Osteoblast (primary cell): ENCODE results near the gene CCBE1. TPM values are rescaled to one million over a fixed set of nuclear protein-coding genes. Genes with fewer than 3 reads are reported as not detected.
"Not testable (repeated sequence)": the region's sequence is repeated elsewhere in the genome, so short reads cannot be mapped to it uniquely, and the experiment has no call there.

ENCODE experiments used
- DNase-seq: peaks from one replicate; pipeline ENCODE4 v3.0.0; 2011; ENCODE audit warnings: low spot score, mixed read lengths; ENCODE audit not compliant: insufficient read length; ENCODE audit errors: missing footprints
- H2AFZ ChIP-seq: 2 replicates; pipeline ENCODE4 v1.6.0; 2011; ENCODE audit warnings: mild to moderate bottlenecking, low read length
- H3K27ac ChIP-seq: 2 replicates; pipeline ENCODE4 v1.5.1; 2011; ENCODE audit warnings: mild to moderate bottlenecking, low read depth, low read length, moderate library complexity
- H3K27me3 ChIP-seq: 2 replicates; pipeline ENCODE4 v1.6.0; 2012; ENCODE audit warnings: mild to moderate bottlenecking, control low read depth, inconsistent platforms, low read length, moderate library complexity; ENCODE audit not compliant: insufficient read depth
- H3K36me3 ChIP-seq: 2 replicates; pipeline ENCODE4 v1.5.1; 2011; ENCODE audit warnings: mild to moderate bottlenecking, low read length, control low read depth, moderate library complexity; ENCODE audit not compliant: insufficient read depth
- H3K4me1 ChIP-seq: 2 replicates; pipeline ENCODE4 v1.5.1; 2011; ENCODE audit warnings: mild to moderate bottlenecking, low read length, control low read depth, moderate library complexity; ENCODE audit not compliant: insufficient read depth
- H3K4me2 ChIP-seq: 2 replicates; pipeline ENCODE4 v1.6.0; 2011; ENCODE audit warnings: mild to moderate bottlenecking, low read length; ENCODE audit not compliant: insufficient read depth
- H3K4me3 ChIP-seq: fragments of 200-600 bp; sonication (generic); 3 replicates; pipeline ENCODE4 v1.5.1; 2012; ENCODE audit warnings: mild to moderate bottlenecking, low read length, inconsistent platforms; ENCODE audit not compliant: insufficient read depth
- H3K79me2 ChIP-seq: 2 replicates; pipeline ENCODE4 v1.6.0; 2012; ENCODE audit warnings: mild to moderate bottlenecking, low read length, control low read depth, inconsistent platforms; ENCODE audit not compliant: insufficient read depth
- H3K9me3 ChIP-seq: 2 replicates; pipeline ENCODE4 v1.5.1; 2011; ENCODE audit warnings: low read depth, low read length, control low read depth
- H4K20me1 ChIP-seq: 2 replicates; pipeline ENCODE4 v1.6.0; 2012; ENCODE audit warnings: mild to moderate bottlenecking, low read length, control low read depth; ENCODE audit not compliant: insufficient read depth
- total RNA-seq: library from RNA; depleted of rRNA; stranded (reverse); fragments of >200 nt; gene quantifications from 2 replicates; pipeline ENCODE4 v1.2.3, GENCODE V29; 2012
- TF ChIP-seq, protein P1 (sequence below): IDR thresholded peaks from 2 replicates; pipeline ENCODE4 v1.5.1; 2011; ENCODE audit warnings: mild to moderate bottlenecking, low read depth, low read length, moderate library complexity; ENCODE audit errors: extremely low read depth

CCBE1 gene
- total RNA-seq, 1 donor = 51.4 TPM

DNA sequence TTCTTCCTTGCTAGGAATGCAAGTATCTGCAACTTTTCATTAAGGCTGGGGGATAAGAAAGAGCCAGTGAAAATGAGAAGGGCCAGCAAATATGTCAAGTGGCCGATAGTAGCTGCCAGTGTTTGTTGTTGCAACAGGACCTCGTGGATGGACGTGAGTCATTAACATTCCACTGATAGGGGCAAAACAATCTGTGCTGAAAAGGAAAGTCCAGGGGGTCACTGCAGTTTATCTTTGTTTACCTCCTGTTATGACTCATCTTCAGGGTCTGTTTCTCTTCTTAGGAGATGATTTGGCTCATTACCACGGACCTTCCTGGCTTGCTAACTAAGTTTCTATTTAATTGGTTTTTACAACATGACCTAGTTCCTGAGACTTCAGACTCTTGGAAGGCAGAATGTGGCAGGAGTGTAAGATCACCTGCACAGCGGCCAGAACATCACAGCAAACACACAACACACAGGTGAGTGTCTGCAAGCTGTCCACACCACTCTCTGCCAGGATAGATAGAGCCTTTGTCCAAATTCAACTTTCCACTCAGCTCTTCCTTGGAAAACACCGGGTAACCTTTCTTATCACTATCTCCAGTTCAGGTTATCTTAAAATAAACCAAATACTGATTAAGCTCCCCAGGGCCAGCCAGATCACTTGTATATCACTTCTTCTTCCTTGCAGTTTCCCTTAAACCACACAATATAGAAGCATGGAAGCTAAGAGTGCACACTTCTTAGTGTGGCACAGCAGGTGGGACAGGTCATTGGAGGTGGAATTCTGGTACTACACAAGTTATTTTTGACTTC is 180.7 kb downstream of the CCBE1 start:
- no peak overlapping the region for H2AFZ ChIP-seq
- peaks cover 32% of the 10 kb centered on the region for H3K4me1 ChIP-seq
- H3K4me3 ChIP-seq = no peak overlapping the region
- H3K27me3 ChIP-seq = no peaks in the 10 kb centered on the region
- H3K4me2 ChIP-seq = peak overlapping the region; percentile 27
- H3K79me2 ChIP-seq = peaks cover 37% of the 10 kb centered on the region
- no peak overlapping the region for H3K27ac ChIP-seq
- no peaks in the 10 kb centered on the region for H3K36me3 ChIP-seq
- H3K9me3 ChIP-seq = no peaks in the 10 kb centered on the region
- peak; percentile 68 for DNase-seq
- TF ChIP-seq, protein P1, sequence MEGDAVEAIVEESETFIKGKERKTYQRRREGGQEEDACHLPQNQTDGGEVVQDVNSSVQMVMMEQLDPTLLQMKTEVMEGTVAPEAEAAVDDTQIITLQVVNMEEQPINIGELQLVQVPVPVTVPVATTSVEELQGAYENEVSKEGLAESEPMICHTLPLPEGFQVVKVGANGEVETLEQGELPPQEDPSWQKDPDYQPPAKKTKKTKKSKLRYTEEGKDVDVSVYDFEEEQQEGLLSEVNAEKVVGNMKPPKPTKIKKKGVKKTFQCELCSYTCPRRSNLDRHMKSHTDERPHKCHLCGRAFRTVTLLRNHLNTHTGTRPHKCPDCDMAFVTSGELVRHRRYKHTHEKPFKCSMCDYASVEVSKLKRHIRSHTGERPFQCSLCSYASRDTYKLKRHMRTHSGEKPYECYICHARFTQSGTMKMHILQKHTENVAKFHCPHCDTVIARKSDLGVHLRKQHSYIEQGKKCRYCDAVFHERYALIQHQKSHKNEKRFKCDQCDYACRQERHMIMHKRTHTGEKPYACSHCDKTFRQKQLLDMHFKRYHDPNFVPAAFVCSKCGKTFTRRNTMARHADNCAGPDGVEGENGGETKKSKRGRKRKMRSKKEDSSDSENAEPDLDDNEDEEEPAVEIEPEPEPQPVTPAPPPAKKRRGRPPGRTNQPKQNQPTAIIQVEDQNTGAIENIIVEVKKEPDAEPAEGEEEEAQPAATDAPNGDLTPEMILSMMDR = no peak
- peaks cover 52% of the 10 kb centered on the region for H4K20me1 ChIP-seq

DNA sequence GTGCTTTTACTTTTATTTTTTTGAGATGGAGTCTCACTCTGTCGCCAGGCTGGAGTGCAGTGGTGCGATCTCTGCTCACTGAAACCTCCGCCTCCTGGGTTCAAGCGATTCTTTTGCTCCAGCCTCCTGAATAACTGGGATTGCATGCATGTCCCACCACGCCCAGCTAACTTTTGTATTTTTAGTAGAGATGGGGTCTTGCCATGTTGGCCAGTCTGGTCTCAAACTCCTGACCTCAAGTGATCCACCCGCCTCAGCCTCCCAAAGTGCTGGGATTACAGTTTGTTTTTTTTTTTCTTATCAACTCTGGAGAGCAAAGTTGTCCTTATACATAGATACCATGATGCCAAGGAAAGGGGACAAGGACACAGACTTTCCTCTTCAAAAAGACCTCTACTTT is 181.3 kb downstream of the CCBE1 start:
- not testable (repeated sequence) for H3K9me3 ChIP-seq, H3K36me3 ChIP-seq, H3K27ac ChIP-seq, H2AFZ ChIP-seq, DNase-seq, H3K27me3 ChIP-seq, H3K4me3 ChIP-seq
- peak overlapping the region; percentile 27 for H3K4me2 ChIP-seq
- H3K4me1 ChIP-seq = peaks cover 32% of the 10 kb centered on the region
- peaks cover 52% of the 10 kb centered on the region for H4K20me1 ChIP-seq
- peaks cover 42% of the 10 kb centered on the region for H3K79me2 ChIP-seq

DNA sequence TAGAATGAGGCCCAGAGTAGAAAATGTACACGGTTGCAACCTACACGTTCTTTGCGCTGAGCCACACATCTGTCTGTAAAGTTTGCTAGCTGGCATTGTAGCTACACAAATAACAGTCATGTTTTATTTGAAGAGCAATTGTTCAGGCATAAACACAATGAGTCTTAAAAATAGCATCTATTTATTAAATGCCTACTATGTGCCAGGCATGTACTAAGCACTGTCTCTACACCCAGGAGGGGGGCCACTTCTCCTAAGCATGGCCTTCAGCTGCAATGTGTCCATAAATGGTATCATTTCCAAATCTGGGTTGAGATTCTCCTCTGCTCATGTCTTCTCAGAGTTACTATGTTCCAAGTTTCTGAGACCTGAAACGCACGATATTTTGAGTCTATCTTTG is 182.1 kb downstream of the CCBE1 start:
- peaks cover 32% of the 10 kb centered on the region for H3K4me1 ChIP-seq
- peak overlapping the region; percentile 31 for H3K27ac ChIP-seq
- H3K27me3 ChIP-seq = no peaks in the 10 kb centered on the region
- TF ChIP-seq, protein P1 = no peak
- no peak for DNase-seq
- H3K9me3 ChIP-seq = no peaks in the 10 kb centered on the region
- peaks cover 48% of the 10 kb centered on the region for H4K20me1 ChIP-seq
- H3K79me2 ChIP-seq = peaks cover 47% of the 10 kb centered on the region
- H3K36me3 ChIP-seq = no peaks in the 10 kb centered on the region
- H3K4me3 ChIP-seq = no peak overlapping the region
- peak overlapping the region; percentile 63 for H3K4me2 ChIP-seq
- H2AFZ ChIP-seq = no peak overlapping the region

DNA sequence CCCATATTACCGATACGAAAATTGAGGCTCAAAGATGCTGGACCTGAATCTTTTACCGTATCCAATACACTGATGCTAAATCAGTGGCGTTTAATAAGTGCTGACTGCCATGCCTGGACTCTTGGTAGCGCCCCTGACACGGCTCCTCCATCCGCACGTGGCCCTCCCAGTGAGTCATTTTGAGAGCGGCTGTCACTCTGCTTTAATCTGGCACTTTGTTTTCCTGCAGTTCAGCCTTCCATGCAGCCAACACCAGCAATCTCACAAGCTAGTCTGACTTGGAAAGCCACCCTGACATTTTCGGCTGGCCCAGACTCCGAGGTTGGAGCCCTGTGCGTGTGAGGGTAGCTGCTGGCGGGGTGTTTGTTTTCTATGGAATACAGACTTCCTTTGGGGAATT is 183.0 kb downstream of the CCBE1 start:
- TF ChIP-seq, protein P1 = no peak
- Histone ChIP-seq H2AFZ (no peak overlapping the region), H3K27me3 (no peaks in the 10 kb centered on the region), H3K4me1 (peaks cover 32% of the 10 kb centered on the region), H3K4me3 (peak overlapping the region; percentile 2), H3K27ac (peak overlapping the region; percentile 31), H3K4me2 (peak overlapping the region; percentile 63), H3K36me3 (no peaks in the 10 kb centered on the region), H3K79me2 (peaks cover 55% of the 10 kb centered on the region), H3K9me3 (no peaks in the 10 kb centered on the region), H4K20me1 (peaks cover 51% of the 10 kb centered on the region)
- DNase-seq = peak; percentile 69
